K562 (cell line): Measurements from ENCODE around the gene SLC35E1. TPM values are rescaled to one million over a fixed set of nuclear protein-coding genes. Genes with fewer than 3 reads are reported as not detected.

Experiments
- ATAC-seq: fragments of 200-7000 bp; cut with Tn5 transposase; 3 replicates; pipeline ENCODE4 v1.9.1; 2020; ENCODE audit warnings: moderate library complexity
- BruUV-seq: library from RNA; stranded (reverse); fragments of 400-500 nt; replicated peaks from 2 replicates; lab custom pipeline; 2021; lab: Mats Ljungman, UMichigan
- CTCF ChIA-PET: fragments of 300-600 bp; formaldehyde crosslinking; extraction: SDS; loops from one replicate; lab custom pipeline; 2021; ENCODE audit warnings: low intra/inter-chr PET ratio; lab: Yijun Ruan, JAX
- POLR2A ChIA-PET: fragments of 300-600, 350-650 bp; sonication (Branson Sonifier 250); formaldehyde crosslinking; extraction: SDS; loops from one replicate; lab custom pipeline; 2021; ENCODE audit warnings: antibody characterized with exemption, inconsistent platforms; lab: Yijun Ruan, JAX
- DNase-seq, 4 experiments: peaks; one replicate each; pipeline versions ENCODE4 v3.0.0 to v3.0.0-alpha.2; 2011 to 2018; ENCODE audit warnings: low spot score in 3 of 4, mixed read lengths in 3 of 4; ENCODE audit errors: extremely low read depth in 1 of 4
- FAIRE-seq: peaks from 2 replicates; lab custom pipeline; 2011; peaks lifted over from hg19 to GRCh38; lab: Jason Lieb, UNC
- H2AFZ ChIP-seq: 2 replicates; pipeline ENCODE4 v1.6.0; 2011; ENCODE audit warnings: low read depth, low read length, control low read depth, inconsistent platforms
- H3K27ac ChIP-seq: fragments of 200-600 bp; 3 replicates; pipeline ENCODE4 v1.8.0; 2011; ENCODE audit warnings: low read depth, mild to moderate bottlenecking, control low read depth, inconsistent platforms, low read length, moderate library complexity, mixed read lengths; ENCODE audit errors: extremely low read depth
- H3K27me3 ChIP-seq, 2 experiments: fragments of 300-600 bp in 1 of 2; 2 replicates in 1 of 2; 3 replicates in 1 of 2; pipeline versions ENCODE4 v1.6.0 to v1.8.0; 2011; ENCODE audit warnings: inconsistent platforms in 2 of 2, low read length in 2 of 2, mild to moderate bottlenecking in 1 of 2, mixed read lengths in 1 of 2, moderate library complexity in 1 of 2; ENCODE audit not compliant: control insufficient read depth in 2 of 2, insufficient read depth in 2 of 2
- H3K36me3 ChIP-seq: fragments of 300-600 bp; 3 replicates; pipeline ENCODE4 v1.8.0; 2011; ENCODE audit warnings: mild to moderate bottlenecking, low read length, inconsistent platforms; ENCODE audit not compliant: control insufficient read depth, insufficient read depth
- H3K4me1 ChIP-seq, 2 experiments: fragments of 200-600 bp in 1 of 2; replicated peaks in 1 of 2; 2 replicates in 1 of 2; 3 replicates in 1 of 2; pipeline versions ENCODE4 v1.5.1 to v1.8.0; 2011; ENCODE audit warnings: inconsistent platforms in 2 of 2, low read length in 2 of 2, mild to moderate bottlenecking in 1 of 2, mixed read lengths in 1 of 2, moderate library complexity in 1 of 2; ENCODE audit not compliant: control insufficient read depth in 2 of 2, insufficient read depth in 2 of 2
- H3K4me2 ChIP-seq: 2 replicates; pipeline ENCODE4 v1.6.1; 2011; ENCODE audit warnings: low read length, control low read depth, inconsistent platforms, mixed read lengths; ENCODE audit not compliant: insufficient read depth
- H3K4me3 ChIP-seq: fragments of 200-600 bp; sonication (generic), shearing (Covaris generic); 2 replicates; pipeline ENCODE4 v1.5.1; 2016; ENCODE audit warnings: control low read depth, inconsistent platforms
- H3K79me2 ChIP-seq: fragments of 200-600 bp; 3 replicates; pipeline ENCODE4 v1.8.0; 2011; ENCODE audit warnings: low read length, inconsistent platforms; ENCODE audit not compliant: control insufficient read depth, insufficient read depth
- H3K9ac ChIP-seq, 2 experiments: 2 replicates each; pipeline versions ENCODE4 v1.6.0 to v1.6.1; 2011; ENCODE audit warnings: low read depth in 2 of 2, low read length in 2 of 2, control low read depth in 1 of 2, inconsistent platforms in 1 of 2, mild to moderate bottlenecking in 1 of 2, mixed read lengths in 1 of 2; ENCODE audit not compliant: insufficient read depth in 1 of 2
- H3K9me1 ChIP-seq: one replicate; pipeline ENCODE4 v1.6.0; 2011; ENCODE audit warnings: inconsistent platforms, mild to moderate bottlenecking, low read length, moderate library complexity; ENCODE audit not compliant: control insufficient read depth, insufficient read depth
- H3K9me3 ChIP-seq: replicated peaks from 2 replicates; pipeline ENCODE4 v1.5.1; 2011; ENCODE audit warnings: low read depth, low read length, inconsistent platforms; ENCODE audit not compliant: control insufficient read depth, insufficient read depth
- H4K20me1 ChIP-seq: replicated peaks from 2 replicates; pipeline ENCODE4 v1.6.1; 2011; ENCODE audit warnings: low read length, inconsistent platforms, mixed read lengths; ENCODE audit not compliant: control insufficient read depth, insufficient read depth
- ASH1L ChIP-seq: fragments of 450-650 bp; IDR thresholded peaks from 2 replicates; pipeline ENCODE4 v1.6.1; 2018; ENCODE audit warnings: borderline replicate concordance, mild to moderate bottlenecking, low read depth; ENCODE audit not compliant: partially characterized antibody
- CBFA2T3 ChIP-seq: fragments of 450-650 bp; IDR thresholded peaks from 2 replicates; pipeline ENCODE4 v1.6.1; 2017
- E2F8 ChIP-seq: fragments of 450-650 bp; IDR thresholded peaks from 2 replicates; pipeline ENCODE4 v1.7.1; 2018; ENCODE audit warnings: mild to moderate bottlenecking, low read depth; ENCODE audit not compliant: partially characterized antibody
- EGR1 ChIP-seq: fragments of 450-650 bp; conservative IDR thresholded peaks from 2 replicates; pipeline ENCODE4 v1.6.1; 2017; ENCODE audit warnings: mild to moderate bottlenecking
- FOXK1 ChIP-seq: sonication (generic); formaldehyde crosslinking; IDR thresholded peaks from 2 replicates; pipeline ENCODE4 v1.8.0; 2022; ENCODE audit warnings: missing genetic modification reagents, mild to moderate bottlenecking, borderline replicate concordance
- HNRNPK ChIP-seq: fragments of 200-400 bp; formaldehyde crosslinking; IDR thresholded peaks from one replicate; pipeline ENCODE4 v1.6.1; 2018; ENCODE audit warnings: mild to moderate bottlenecking, low read depth, low read length; ENCODE audit not compliant: poor library complexity, severe bottlenecking
- HNRNPL ChIP-seq: fragments of 200-400 bp; formaldehyde crosslinking; IDR thresholded peaks from 2 replicates; pipeline ENCODE4 v1.6.1; 2017; ENCODE audit warnings: low read depth, mild to moderate bottlenecking, low read length
- NONO ChIP-seq, 2 experiments: fragments of 200-400 bp in 1 of 2; fragments of 450-650 bp in 1 of 2; formaldehyde crosslinking in 1 of 2; IDR thresholded peaks; 2 replicates each; pipeline ENCODE4 v1.6.1; 2017; ENCODE audit warnings: low read depth in 2 of 2, mild to moderate bottlenecking in 2 of 2, moderate library complexity in 2 of 2, low read length in 1 of 2
- POLR2AphosphoS5 ChIP-seq: IDR thresholded peaks from 2 replicates; pipeline ENCODE4 v1.6.1; 2011; ENCODE audit warnings: mild to moderate bottlenecking, low read depth, low read length, moderate library complexity; ENCODE audit not compliant: control insufficient read depth, insufficient read depth
- TAF15 ChIP-seq: fragments of 200-400 bp; formaldehyde crosslinking; IDR thresholded peaks from 2 replicates; pipeline ENCODE4 v1.6.1; 2017; ENCODE audit warnings: mild to moderate bottlenecking, low read depth, low read length, moderate library complexity
- UBTF ChIP-seq, 2 experiments: IDR thresholded peaks; 2 replicates each; pipeline ENCODE4 v1.6.1; 2012; ENCODE audit warnings: improper control_type of control experiment in 2 of 2, low read depth in 2 of 2, low read length in 2 of 2, borderline replicate concordance in 1 of 2
- ZBTB17 ChIP-seq: fragments of 450-650 bp; formaldehyde crosslinking; IDR thresholded peaks from 2 replicates; pipeline ENCODE4 v1.4.0; 2020; ENCODE audit warnings: mild to moderate bottlenecking
- ZNF384 ChIP-seq: IDR thresholded peaks from 2 replicates; pipeline ENCODE4 v1.6.1; 2012; ENCODE audit warnings: low read depth, low read length, improper control_type of control experiment
- ZNF398 ChIP-seq: fragments of 250-450 bp; sonication (Bioruptor Pico); IDR thresholded peaks from 2 replicates; pipeline ENCODE4 v1.8.0; 2021; ENCODE audit warnings: moderate library complexity, mild to moderate bottlenecking, inconsistent platforms
- ZNF76 ChIP-seq: fragments of 250-450 bp; sonication (Bioruptor Pico); IDR thresholded peaks from 2 replicates; pipeline ENCODE4 v1.4.0; 2020; ENCODE audit warnings: mild to moderate bottlenecking, moderate library complexity, borderline replicate concordance
- WGBS: fragments of 100-300 bp; shearing (Covaris generic); methylation state at CpG from one replicate; pipeline ENCODE4 v1.1.6; 2016; ENCODE audit warnings: low coverage, mixed read lengths; ENCODE audit not compliant: insufficient coverage; ENCODE audit errors: missing lambda C conversion rate; 5-methylcytosine and 5-hydroxymethylcytosine counted together
- in situ Hi-C: fragments of 300-500 bp; cut with MboI; formaldehyde crosslinking; loops from 4 replicates; pipeline ENCODE4 v1.15.0; 2018; ENCODE audit warnings: inconsistent platforms, mixed read lengths
- intact Hi-C: fragments of 100-400 bp; cut with micrococcal nuclease; formaldehyde crosslinking; loops from 2 replicates; pipeline ENCODE4 v1.14.2; 2022
- polyA plus RNA-seq, 8 experiments: library from polyadenylated mRNA; depleted of rRNA in 4 of 8; stranded (reverse) in 5 of 8; unstranded in 3 of 8; fragments of >200 nt; fragmentation: Nextera tagmentation in 2 of 8; fragmentation: Illumina TruSeq in 1 of 8; extraction: Ambion mirVana in 2 of 8; extraction: Trizol in 1 of 8; gene quantifications; 2 replicates each; pipeline versions ENCODE4 v1.2.1 to v1.2.3, GENCODE V29; 2011 to 2014; ENCODE audit warnings: inconsistent platforms in 1 of 8, missing spikeins in 1 of 8
- total RNA-seq, 7 experiments: library from RNA; depleted of rRNA in 6 of 7; stranded (reverse); fragments of >200 nt in 6 of 7; fragmentation: Illumina TruSeq in 2 of 7; extraction: Trizol in 2 of 7; gene quantifications; 2 replicates each; pipeline versions ENCODE4 v1.2.1 to v1.2.3, GENCODE V29; 2011 to 2021; ENCODE audit warnings: low replicate concordance in 1 of 7

Gene SLC35E1
- total and polyA plus RNA-seq, 9 of the 15 experiments (the other 6 are each of a cell fraction or from before 2014, with no cell fraction given): 15.0 to 40.1 (median 25.7) TPM

- no peak overlapping the region; a peak in 1 of 4 replicates for H3K9ac ChIP-seq
- ATAC-seq (no peak), DNase-seq (peak in 2 of 4 experiments; percentile 13 to 18), FAIRE-seq (no peak)
- no peaks in the 10 kb centered on the region for H3K27me3 ChIP-seq
- H3K36me3 ChIP-seq: peaks cover 94% of the 10 kb centered on the region
- 93% methylated on average over 8 of the region's 10 CpGs for WGBS
- H3K4me3 ChIP-seq: no peak overlapping the region
- ChIA-PET POLR2A (interaction anchor here (0.6 to 2.4 kb wide), 2 partner anchors 13 to 57 kb away, joined by 3 to 9 read pairs; no protein-coding TSS in a partner anchor), CTCF (no interaction called here)
- BruUV-seq: no TSS peak
- no peaks in the 10 kb centered on the region for H3K9me1 ChIP-seq
- intact Hi-C loops: no loop called here
- H3K4me1 ChIP-seq: peaks cover 0 to 14% of the 10 kb centered on the region in 2 experiments; a peak in 2 of 5 replicates
- in situ Hi-C loops: no loop called here
- H3K79me2 ChIP-seq: no peaks in the 10 kb centered on the region
- H3K27ac ChIP-seq: no peak overlapping the region
- H3K4me2 ChIP-seq: no peak overlapping the region
- H2AFZ ChIP-seq: no peak overlapping the region
- H4K20me1 ChIP-seq: peaks cover 9% of the 10 kb centered on the region; the same call in 1 of the 2 replicates
- no peaks in the 10 kb centered on the region for H3K9me3 ChIP-seq
- TF ChIP-seq NONO (IDR thresholded peaks at IDR 0.05; ENCODE audit: low read depth in 2 of 2, low read length in 1 of 2) (no peak), UBTF (IDR thresholded peaks at IDR 0.05; ENCODE audit: borderline replicate concordance in 1 of 2, low read depth in 2 of 2, low read length in 2 of 2) (no peak), ZNF384 (no peak), ZNF398 (CRISPR knock-in tag) (no peak), E2F8 (no peak), ZNF76 (CRISPR knock-in tag) (no peak), TAF15 (no peak), ZBTB17 (CRISPR knock-in tag) (no peak), ASH1L (no peak), EGR1 (no peak), HNRNPL (no peak), CBFA2T3 (no peak), POLR2AphosphoS5 (0 out of 2 replicates have a peak, but pooled peaks have one; percentile 14), FOXK1 (CRISPR knock-in tag) (no peak), HNRNPK (no peak)
Observed at GRCh38 chr19:16521715-16522289, 50.4 kb downstream of the SLC35E1 start.
